ENCODE data around the gene TCEANC.
A peak's percentile ranks its signal among the peaks of the same experiment; 100 is the strongest.

The TCEANC gene

GRCh38 chrX:13649838-13650237, 3.1 kb upstream of the TCEANC start:
- H3K27ac ChIP-seq = no peak overlapping the region
- TF ChIP-seq CTCF (conservative IDR thresholded peaks at IDR 0.05) = no peak

- TF ChIP-seq CTCF (conservative IDR thresholded peaks at IDR 0.05) = no peak
Measured at GRCh38 chrX:13650318-13650717, 2.6 kb upstream of the TCEANC start.

GRCh38 chrX:13651150-13651549, 1.8 kb upstream of the TCEANC start:
- no peak for TF ChIP-seq CTCF (conservative IDR thresholded peaks at IDR 0.05)
- no peak overlapping the region for H3K27ac ChIP-seq

More at GRCh38 chrX:13650318-13650717, 2.6 kb upstream of the TCEANC start:
- no peak overlapping the region for H3K27ac ChIP-seq

GRCh38 chrX:13652287-13652793, 601 bp upstream of the TCEANC start:
- peak overlapping the region; percentile 74 for H3K27ac ChIP-seq
- TF ChIP-seq CTCF (conservative IDR thresholded peaks at IDR 0.05) = no peak

GRCh38 chrX:13654116-13654515, 1.2 kb downstream of the TCEANC start:
- no peak for TF ChIP-seq CTCF (conservative IDR thresholded peaks at IDR 0.05)
- peak overlapping the region; percentile 74 for H3K27ac ChIP-seq

GRCh38 chrX:13655674-13656073, 2.7 kb downstream of the TCEANC start:
- TF ChIP-seq CTCF (conservative IDR thresholded peaks at IDR 0.05) = no peak
- no peak overlapping the region for H3K27ac ChIP-seq

GRCh38 chrX:13658602-13659001, 5.7 kb downstream of the TCEANC start:
- peak; percentile 76 for TF ChIP-seq CTCF (conservative IDR thresholded peaks at IDR 0.05)
- peak overlapping the region; percentile 13; the same call in 1 of the 2 replicates for H3K27ac ChIP-seq

All from VCaP (cell line).